ENCODE results near the gene OR5A2.
"Not testable (repeated sequence)": the region's sequence is repeated elsewhere in the genome, so short reads cannot be mapped to it uniquely, and the experiment has no call there.

OR5A2 gene

GRCh38 chr11:59380263-59381059, 45.8 kb downstream of the OR5A2 start:
- DNase-seq = no peak

- not testable (repeated sequence) for DNase-seq
Observed at GRCh38 chr11:59372324-59372723, 53.9 kb downstream of the OR5A2 start.

GRCh38 chr11:59368238-59369022, 57.8 kb downstream of the OR5A2 start:
- no peak for DNase-seq

All from femur (tissue), 1 donor.